Mammary epithelial cell (primary cell): Measurements from ENCODE around the gene CST3.
"Not testable (repeated sequence)": the region's sequence is repeated elsewhere in the genome, so short reads cannot be mapped to it uniquely, and the experiment has no call there.

ENCODE experiments used
- CTCF ChIP-seq, 2 donors: IDR thresholded peaks in 1 of 2; conservative IDR thresholded peaks in 1 of 2; 2 replicates each; pipeline ENCODE4 v1.5.1; 2011 to 2012; ENCODE audit warnings: inconsistent platforms in 2 of 2, low read length in 2 of 2, mild to moderate bottlenecking in 2 of 2, control low read depth in 1 of 2, low read depth in 1 of 2; ENCODE audit not compliant: insufficient read depth in 1 of 2; ENCODE audit errors: extremely low read depth in 1 of 2
- EZH2 ChIP-seq: IDR thresholded peaks from 2 replicates; pipeline ENCODE4 v1.6.1; 2012; ENCODE audit warnings: low read length, inconsistent platforms, borderline replicate concordance

- TF ChIP-seq CTCF (conservative IDR thresholded peaks at IDR 0.05 in 1 of 2, IDR thresholded peaks at IDR 0.05 in 1 of 2; ENCODE audit: extremely low read depth in 1 of 2, insufficient read depth in 1 of 2, low read depth in 1 of 2, low read length in 2 of 2); EZH2: not testable (repeated sequence)
Measured at GRCh38 chr20:23635768-23636090, 2.0 kb downstream of the CST3 start.
